HepG2 (cell line): ENCODE data around the gene FAM221B. TPM values are rescaled to one million over a fixed set of nuclear protein-coding genes. Genes with fewer than 3 reads are reported as not detected.
A peak's percentile ranks its signal among the peaks of the same experiment; 100 is the strongest.

ENCODE experiments used
- ETV6 ChIP-seq: sonication (generic); formaldehyde crosslinking; conservative IDR thresholded peaks from 2 replicates; pipeline ENCODE4 v1.4.0; 2020; ENCODE audit warnings: missing genetic modification reagents
- MZF1 ChIP-seq: sonication (generic); formaldehyde crosslinking; IDR thresholded peaks from 2 replicates; pipeline ENCODE4 v1.8.1; 2023; ENCODE audit warnings: mild to moderate bottlenecking, missing genetic modification reagents, borderline replicate concordance
- NFYB ChIP-seq: sonication (generic); formaldehyde crosslinking; IDR thresholded peaks from 2 replicates; pipeline ENCODE4 v1.4.0; 2020; ENCODE audit warnings: missing genetic modification reagents
- POLR2G ChIP-seq: fragments of 200-400 bp; formaldehyde crosslinking; IDR thresholded peaks from 2 replicates; pipeline ENCODE4 v1.6.1; 2018; ENCODE audit warnings: mild to moderate bottlenecking, low read depth, low read length, moderate library complexity
- REPIN1 ChIP-seq: sonication (generic); formaldehyde crosslinking; IDR thresholded peaks from 2 replicates; pipeline ENCODE4 v1.8.0; 2022; ENCODE audit warnings: missing genetic modification reagents, low read depth, mild to moderate bottlenecking, borderline replicate concordance
- SNAPC2 ChIP-seq: sonication (generic); formaldehyde crosslinking; IDR thresholded peaks from 2 replicates; pipeline ENCODE4 v1.8.1; 2022; ENCODE audit warnings: mild to moderate bottlenecking, missing genetic modification reagents
- SOX6 ChIP-seq, 2 experiments: fragments of 450-650 bp in 1 of 2; sonication (generic) in 1 of 2; formaldehyde crosslinking in 1 of 2; IDR thresholded peaks; 2 replicates each; pipeline versions ENCODE4 v1.4.0 to v1.6.1; 2017 to 2020; ENCODE audit warnings: antibody characterized with exemption in 1 of 2, mild to moderate bottlenecking in 1 of 2, missing genetic modification reagents in 1 of 2
- SP140L ChIP-seq: sonication (generic); formaldehyde crosslinking; IDR thresholded peaks from 2 replicates; pipeline ENCODE4 v1.4.0; 2020; ENCODE audit warnings: missing genetic modification reagents, borderline replicate concordance
- SSRP1 ChIP-seq: IDR thresholded peaks from 2 replicates; pipeline ENCODE4 v1.6.1; 2016; ENCODE audit warnings: control low read depth
- ZFY ChIP-seq: sonication (generic); formaldehyde crosslinking; IDR thresholded peaks from 2 replicates; pipeline ENCODE4 v1.4.0; 2020; ENCODE audit warnings: missing genetic modification reagents
- ZKSCAN5 ChIP-seq: sonication (generic); formaldehyde crosslinking; IDR thresholded peaks from 2 replicates; pipeline ENCODE4 v1.5.1; 2020; ENCODE audit warnings: mild to moderate bottlenecking, missing genetic modification reagents
- ZMYM3 ChIP-seq: sonication (generic); formaldehyde crosslinking; IDR thresholded peaks from 2 replicates; pipeline ENCODE4 v1.5.1; 2020; ENCODE audit warnings: mild to moderate bottlenecking, missing genetic modification reagents
- ZNF136 ChIP-seq: sonication (generic); formaldehyde crosslinking; IDR thresholded peaks from 2 replicates; pipeline ENCODE4 v1.8.1; 2022; ENCODE audit warnings: low read depth, mild to moderate bottlenecking, moderate library complexity, missing genetic modification reagents
- ZNF441 ChIP-seq: sonication (generic); formaldehyde crosslinking; IDR thresholded peaks from 2 replicates; pipeline ENCODE4 v1.7.0; 2021; ENCODE audit warnings: missing genetic modification reagents, borderline replicate concordance
- ZNF549 ChIP-seq: sonication (generic); formaldehyde crosslinking; IDR thresholded peaks from 2 replicates; pipeline ENCODE4 v1.5.0; 2020; ENCODE audit warnings: missing genetic modification reagents
- ZNF772 ChIP-seq: sonication (generic); formaldehyde crosslinking; IDR thresholded peaks from 2 replicates; pipeline ENCODE4 v1.5.0; 2020; ENCODE audit warnings: mild to moderate bottlenecking, missing genetic modification reagents
- polyA plus RNA-seq, 8 experiments: library from polyadenylated mRNA; depleted of rRNA in 3 of 8; stranded (reverse) in 7 of 8; unstranded in 1 of 8; fragments of >200 nt; fragmentation: Illumina TruSeq in 4 of 8; extraction: Trizol in 4 of 8; gene quantifications; 2 replicates each; pipeline versions ENCODE4 v1.2.1 to v1.2.3, GENCODE V29; 2011 to 2016; ENCODE audit warnings: low read depth in 4 of 8, missing spikeins in 1 of 8, mixed read lengths in 1 of 8; ENCODE audit not compliant: insufficient read depth in 1 of 8
- total RNA-seq, 5 experiments: library from RNA; depleted of rRNA; stranded (reverse); fragments of >200 nt; fragmentation: Illumina TruSeq; extraction: Trizol; gene quantifications; 2 replicates each; pipeline ENCODE4 v1.2.3, GENCODE V29; 2016; ENCODE audit warnings: low read depth in 1 of 5
- TF ChIP-seq, protein P1 (sequence below): sonication (generic); formaldehyde crosslinking; IDR thresholded peaks from 2 replicates; pipeline ENCODE4 v1.5.0; 2020; ENCODE audit warnings: missing genetic modification reagents, mild to moderate bottlenecking, borderline replicate concordance
- TF ChIP-seq, protein P2 (sequence below): sonication (generic); formaldehyde crosslinking; IDR thresholded peaks from 2 replicates; pipeline ENCODE4 v1.4.0; 2020; ENCODE audit warnings: mild to moderate bottlenecking, low read depth, missing genetic modification reagents
- TF ChIP-seq, protein P3 (sequence below): sonication (generic); formaldehyde crosslinking; IDR thresholded peaks from 2 replicates; pipeline ENCODE4 v1.4.0; 2020; ENCODE audit warnings: mild to moderate bottlenecking, missing genetic modification reagents
- TF ChIP-seq, protein P4 (sequence below): sonication (generic); formaldehyde crosslinking; IDR thresholded peaks from 2 replicates; pipeline ENCODE4 v1.5.0; 2020; ENCODE audit warnings: missing genetic modification reagents

FAM221B gene
- total and polyA plus RNA-seq, 2 of the 13 experiments (the other 11 are each of a cell fraction or from before 2014, with no cell fraction given): not detected

DNA sequence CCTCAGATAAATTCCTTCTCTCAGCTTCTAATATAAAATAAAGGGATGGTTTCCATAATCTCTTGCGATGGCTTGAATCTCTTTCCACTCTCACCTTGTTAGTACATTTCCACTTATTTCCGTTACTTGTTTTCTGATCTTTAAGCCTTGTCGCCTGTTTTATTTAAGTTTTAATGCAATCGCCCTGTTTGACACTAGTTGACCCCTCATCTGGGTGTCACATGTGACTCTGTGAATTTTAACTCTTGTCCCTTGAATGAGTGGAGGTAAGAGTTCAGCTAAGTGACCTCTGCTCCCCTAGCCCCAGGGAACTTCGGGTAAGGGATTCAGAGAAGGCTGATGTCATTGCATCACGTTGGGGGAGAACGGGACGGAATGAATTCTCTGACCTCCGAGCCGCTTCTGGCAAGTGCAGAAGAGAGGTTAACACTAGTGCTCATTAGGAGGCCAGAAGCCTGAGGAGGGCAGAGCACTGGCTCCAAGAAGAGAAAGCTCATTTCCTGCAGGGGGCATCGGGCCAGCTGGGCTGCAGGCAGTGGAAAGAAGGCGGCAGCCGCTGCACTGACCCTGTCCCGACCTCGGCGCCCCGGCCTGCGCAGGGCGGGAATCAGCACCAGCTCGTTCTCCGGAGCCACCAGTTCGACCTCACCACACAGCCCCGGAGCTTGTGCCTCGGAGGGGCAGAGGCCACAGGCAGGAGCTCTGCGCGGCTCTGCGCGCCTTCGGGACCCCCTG lies 14.3 kb downstream of the FAM221B start (continued):
- no peak; the same call in none of the 2 replicates for TF ChIP-seq ZNF441 (CRISPR knock-in tag)
- TF ChIP-seq ZNF772: peak; percentile 11; the same call in 1 of the 2 replicates
- peak; percentile 37; the same call in 1 of the 2 replicates for TF ChIP-seq SNAPC2
- TF ChIP-seq ETV6 (CRISPR knock-in tag): no peak
- TF ChIP-seq REPIN1 (CRISPR knock-in tag): peak; percentile 64; the same call in 1 of the 2 replicates
- no peak for TF ChIP-seq SOX6 (IDR thresholded peaks at IDR 0.05)
- peak; percentile 38; the same call in 1 of the 2 replicates for TF ChIP-seq SOX6 (CRISPR knock-in tag; IDR thresholded peaks at IDR 0.05)
- peak; percentile 77 for TF ChIP-seq POLR2G
- TF ChIP-seq, protein P1, sequence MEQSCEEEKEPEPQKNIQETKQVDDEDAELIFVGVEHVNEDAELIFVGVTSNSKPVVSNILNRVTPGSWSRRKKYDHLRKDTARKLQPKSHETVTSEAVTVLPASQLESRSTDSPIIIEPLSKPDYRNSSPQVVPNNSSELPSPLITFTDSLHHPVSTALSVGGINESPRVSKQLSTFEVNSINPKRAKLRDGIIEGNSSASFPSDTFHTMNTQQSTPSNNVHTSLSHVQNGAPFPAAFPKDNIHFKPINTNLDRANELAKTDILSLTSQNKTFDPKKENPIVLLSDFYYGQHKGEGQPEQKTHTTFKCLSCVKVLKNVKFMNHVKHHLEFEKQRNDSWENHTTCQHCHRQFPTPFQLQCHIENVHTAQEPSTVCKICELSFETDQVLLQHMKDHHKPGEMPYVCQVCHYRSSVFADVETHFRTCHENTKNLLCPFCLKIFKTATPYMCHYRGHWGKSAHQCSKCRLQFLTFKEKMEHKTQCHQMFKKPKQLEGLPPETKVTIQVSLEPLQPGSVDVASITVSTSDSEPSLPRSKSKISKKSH (CRISPR knock-in tag): no peak; the same call in 1 of the 2 replicates
- TF ChIP-seq, protein P2, sequence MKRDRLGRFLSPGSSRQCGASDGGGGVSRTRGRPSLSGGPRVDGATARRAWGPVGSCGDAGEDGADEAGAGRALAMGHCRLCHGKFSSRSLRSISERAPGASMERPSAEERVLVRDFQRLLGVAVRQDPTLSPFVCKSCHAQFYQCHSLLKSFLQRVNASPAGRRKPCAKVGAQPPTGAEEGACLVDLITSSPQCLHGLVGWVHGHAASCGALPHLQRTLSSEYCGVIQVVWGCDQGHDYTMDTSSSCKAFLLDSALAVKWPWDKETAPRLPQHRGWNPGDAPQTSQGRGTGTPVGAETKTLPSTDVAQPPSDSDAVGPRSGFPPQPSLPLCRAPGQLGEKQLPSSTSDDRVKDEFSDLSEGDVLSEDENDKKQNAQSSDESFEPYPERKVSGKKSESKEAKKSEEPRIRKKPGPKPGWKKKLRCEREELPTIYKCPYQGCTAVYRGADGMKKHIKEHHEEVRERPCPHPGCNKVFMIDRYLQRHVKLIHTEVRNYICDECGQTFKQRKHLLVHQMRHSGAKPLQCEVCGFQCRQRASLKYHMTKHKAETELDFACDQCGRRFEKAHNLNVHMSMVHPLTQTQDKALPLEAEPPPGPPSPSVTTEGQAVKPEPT (CRISPR knock-in tag): peak; percentile 74; the same call in 1 of the 2 replicates
- TF ChIP-seq MZF1 (CRISPR knock-in tag): 0 out of 2 replicates have a peak, but pooled peaks have one; percentile 48
- TF ChIP-seq SP140L (CRISPR knock-in tag): 0 out of 2 replicates have a peak, but pooled peaks have one; percentile 26
- TF ChIP-seq SSRP1: no peak
- no peak for TF ChIP-seq ZNF549 (CRISPR knock-in tag)
- TF ChIP-seq, protein P3, sequence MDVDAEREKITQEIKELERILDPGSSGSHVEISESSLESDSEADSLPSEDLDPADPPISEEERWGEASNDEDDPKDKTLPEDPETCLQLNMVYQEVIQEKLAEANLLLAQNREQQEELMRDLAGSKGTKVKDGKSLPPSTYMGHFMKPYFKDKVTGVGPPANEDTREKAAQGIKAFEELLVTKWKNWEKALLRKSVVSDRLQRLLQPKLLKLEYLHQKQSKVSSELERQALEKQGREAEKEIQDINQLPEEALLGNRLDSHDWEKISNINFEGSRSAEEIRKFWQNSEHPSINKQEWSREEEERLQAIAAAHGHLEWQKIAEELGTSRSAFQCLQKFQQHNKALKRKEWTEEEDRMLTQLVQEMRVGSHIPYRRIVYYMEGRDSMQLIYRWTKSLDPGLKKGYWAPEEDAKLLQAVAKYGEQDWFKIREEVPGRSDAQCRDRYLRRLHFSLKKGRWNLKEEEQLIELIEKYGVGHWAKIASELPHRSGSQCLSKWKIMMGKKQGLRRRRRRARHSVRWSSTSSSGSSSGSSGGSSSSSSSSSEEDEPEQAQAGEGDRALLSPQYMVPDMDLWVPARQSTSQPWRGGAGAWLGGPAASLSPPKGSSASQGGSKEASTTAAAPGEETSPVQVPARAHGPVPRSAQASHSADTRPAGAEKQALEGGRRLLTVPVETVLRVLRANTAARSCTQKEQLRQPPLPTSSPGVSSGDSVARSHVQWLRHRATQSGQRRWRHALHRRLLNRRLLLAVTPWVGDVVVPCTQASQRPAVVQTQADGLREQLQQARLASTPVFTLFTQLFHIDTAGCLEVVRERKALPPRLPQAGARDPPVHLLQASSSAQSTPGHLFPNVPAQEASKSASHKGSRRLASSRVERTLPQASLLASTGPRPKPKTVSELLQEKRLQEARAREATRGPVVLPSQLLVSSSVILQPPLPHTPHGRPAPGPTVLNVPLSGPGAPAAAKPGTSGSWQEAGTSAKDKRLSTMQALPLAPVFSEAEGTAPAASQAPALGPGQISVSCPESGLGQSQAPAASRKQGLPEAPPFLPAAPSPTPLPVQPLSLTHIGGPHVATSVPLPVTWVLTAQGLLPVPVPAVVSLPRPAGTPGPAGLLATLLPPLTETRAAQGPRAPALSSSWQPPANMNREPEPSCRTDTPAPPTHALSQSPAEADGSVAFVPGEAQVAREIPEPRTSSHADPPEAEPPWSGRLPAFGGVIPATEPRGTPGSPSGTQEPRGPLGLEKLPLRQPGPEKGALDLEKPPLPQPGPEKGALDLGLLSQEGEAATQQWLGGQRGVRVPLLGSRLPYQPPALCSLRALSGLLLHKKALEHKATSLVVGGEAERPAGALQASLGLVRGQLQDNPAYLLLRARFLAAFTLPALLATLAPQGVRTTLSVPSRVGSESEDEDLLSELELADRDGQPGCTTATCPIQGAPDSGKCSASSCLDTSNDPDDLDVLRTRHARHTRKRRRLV (CRISPR knock-in tag): peak; percentile 44; the same call in 1 of the 2 replicates
- TF ChIP-seq ZMYM3 (CRISPR knock-in tag): no peak
- TF ChIP-seq, protein P4, sequence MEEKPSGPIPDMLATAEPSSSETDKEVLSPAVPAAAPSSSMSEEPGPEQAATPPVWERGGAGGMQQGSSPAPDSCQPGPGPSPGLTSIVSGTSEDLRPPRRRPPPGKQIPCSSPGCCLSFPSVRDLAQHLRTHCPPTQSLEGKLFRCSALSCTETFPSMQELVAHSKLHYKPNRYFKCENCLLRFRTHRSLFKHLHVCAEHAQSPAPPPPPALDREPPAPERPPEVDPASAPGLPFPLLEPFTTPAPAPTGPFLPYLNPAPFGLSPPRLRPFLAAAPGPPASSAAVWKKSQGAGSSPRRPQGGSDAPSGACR (CRISPR knock-in tag): 0 out of 2 replicates have a peak, but pooled peaks have one; percentile 12
- peak; percentile 45; the same call in 1 of the 2 replicates for TF ChIP-seq ZNF136 (CRISPR knock-in tag)
- peak; percentile 5; the same call in 1 of the 2 replicates for TF ChIP-seq ZKSCAN5 (CRISPR knock-in tag)
- no peak for TF ChIP-seq NFYB
- peak; percentile 75 for TF ChIP-seq ZFY
